Liver (tissue), 9 donors: Measurements from ENCODE around the gene PPP1R16B. TPM values are rescaled to one million over a fixed set of nuclear protein-coding genes. Genes with fewer than 3 reads are reported as not detected.

Experiments
- DNase-seq: peaks from one replicate; pipeline ENCODE4 v3.0.0-alpha.2; 2017; ENCODE audit warnings: low spot score
- H3K27ac ChIP-seq, 2 donors: one replicate each; pipeline ENCODE4 v1.7.0; 2013; ENCODE audit warnings: inconsistent platforms in 2 of 2, low read length in 2 of 2, control low read depth in 1 of 2, low read depth in 1 of 2, mild to moderate bottlenecking in 1 of 2
- H3K27me3 ChIP-seq, 4 donors: one replicate each; pipeline versions ENCODE4 v1.6.1 to v1.7.0; 2013; ENCODE audit warnings: low read length in 3 of 4, inconsistent platforms in 1 of 4, mild to moderate bottlenecking in 1 of 4, moderate library complexity in 1 of 4; ENCODE audit not compliant: control insufficient read depth in 4 of 4, insufficient read depth in 4 of 4
- H3K36me3 ChIP-seq, 4 donors: one replicate each; pipeline versions ENCODE4 v1.6.1 to v1.7.0; 2013; ENCODE audit warnings: low read length in 3 of 4, mild to moderate bottlenecking in 3 of 4, low read depth in 1 of 4, moderate library complexity in 1 of 4; ENCODE audit not compliant: control insufficient read depth in 4 of 4, insufficient read depth in 3 of 4
- H3K4me1 ChIP-seq, 4 donors: one replicate each; pipeline versions ENCODE4 v1.6.1 to v1.7.0; 2013; ENCODE audit warnings: low read length in 3 of 4, mild to moderate bottlenecking in 3 of 4, moderate library complexity in 1 of 4; ENCODE audit not compliant: control insufficient read depth in 4 of 4, insufficient read depth in 4 of 4
- H3K4me3 ChIP-seq, 3 donors: one replicate each; pipeline versions ENCODE4 v1.6.1 to v1.7.0; 2013; ENCODE audit warnings: low read length in 3 of 3, control low read depth in 1 of 3, low read depth in 1 of 3, mild to moderate bottlenecking in 1 of 3
- H3K9ac ChIP-seq, 2 donors: one replicate each; pipeline ENCODE4 v1.7.0; 2013; ENCODE audit warnings: low read length in 2 of 2, mild to moderate bottlenecking in 2 of 2, moderate library complexity in 2 of 2, control low read depth in 1 of 2, low read depth in 1 of 2
- H3K9me3 ChIP-seq, 4 donors: one replicate each; pipeline versions ENCODE4 v1.6.1 to v1.7.0; 2013; ENCODE audit warnings: low read length in 3 of 4; ENCODE audit not compliant: control insufficient read depth in 4 of 4
- ATF3 ChIP-seq: IDR thresholded peaks from 2 replicates; pipeline ENCODE4 v1.6.1; 2016; ENCODE audit warnings: antibody characterized with exemption
- CTCF ChIP-seq: fragments of 150-350 bp; IDR thresholded peaks from 2 replicates; pipeline ENCODE4 v1.5.1; 2017; ENCODE audit warnings: improper control_type of control experiment, low read depth, low read length; ENCODE audit not compliant: missing input control
- FOXA1 ChIP-seq: IDR thresholded peaks from 2 replicates; pipeline ENCODE4 v1.6.1; 2016; ENCODE audit warnings: antibody characterized with exemption
- FOXA2 ChIP-seq: IDR thresholded peaks from 2 replicates; pipeline ENCODE4 v1.6.1; 2016; ENCODE audit warnings: antibody characterized with exemption
- GABPA ChIP-seq, 2 donors: IDR thresholded peaks in 1 of 2; conservative IDR thresholded peaks in 1 of 2; 2 replicates each; pipeline ENCODE4 v1.6.1; 2016; ENCODE audit warnings: antibody characterized with exemption in 2 of 2, mild to moderate bottlenecking in 1 of 2, moderate library complexity in 1 of 2
- HNF4A ChIP-seq, 2 donors: conservative IDR thresholded peaks; 2 replicates each; pipeline ENCODE4 v1.6.1; 2016; ENCODE audit warnings: antibody characterized with exemption in 2 of 2, mild to moderate bottlenecking in 2 of 2
- HNF4G ChIP-seq: IDR thresholded peaks from 2 replicates; pipeline ENCODE4 v1.6.1; 2016; ENCODE audit warnings: antibody characterized with exemption
- JUND ChIP-seq, 2 donors: IDR thresholded peaks; 2 replicates each; pipeline ENCODE4 v1.6.1; 2016; ENCODE audit warnings: antibody characterized with exemption in 2 of 2
- MAX ChIP-seq: IDR thresholded peaks from 2 replicates; pipeline ENCODE4 v1.6.1; 2016; ENCODE audit warnings: antibody characterized with exemption
- NR2F2 ChIP-seq: IDR thresholded peaks from 2 replicates; pipeline ENCODE4 v1.6.1; 2016; ENCODE audit warnings: antibody characterized with exemption
- RAD21 ChIP-seq, 2 donors: IDR thresholded peaks; 2 replicates each; pipeline ENCODE4 v1.6.1; 2016; ENCODE audit warnings: antibody characterized with exemption in 2 of 2, mild to moderate bottlenecking in 2 of 2
- REST ChIP-seq: IDR thresholded peaks from 2 replicates; pipeline ENCODE4 v1.6.1; 2016; ENCODE audit warnings: antibody characterized with exemption, mild to moderate bottlenecking
- RXRA ChIP-seq, 2 donors: IDR thresholded peaks; 2 replicates each; pipeline ENCODE4 v1.6.1; 2017 to 2018; ENCODE audit warnings: antibody characterized with exemption in 2 of 2, mild to moderate bottlenecking in 1 of 2
- TAF1 ChIP-seq: conservative IDR thresholded peaks from 2 replicates; pipeline ENCODE4 v1.6.1; 2016; ENCODE audit warnings: antibody characterized with exemption, mild to moderate bottlenecking
- YY1 ChIP-seq: IDR thresholded peaks from 2 replicates; pipeline ENCODE4 v1.6.1; 2016; ENCODE audit warnings: antibody characterized with exemption, mild to moderate bottlenecking
- ZBTB33 ChIP-seq: IDR thresholded peaks from 2 replicates; pipeline ENCODE4 v1.6.1; 2016; ENCODE audit warnings: antibody characterized with exemption
- WGBS: extraction: QIAGEN DNeasy Blood & Tissue Kit; methylation state at CpG from one replicate; pipeline ENCODE4 v1.1.7; 2013; 5-methylcytosine and 5-hydroxymethylcytosine counted together
- polyA plus RNA-seq, 2 donors: library from polyadenylated mRNA; stranded (reverse) in 1 of 2; unstranded in 1 of 2; fragments of 200-250 nt in 1 of 2; fragments of >200 nt in 1 of 2; fragmentation: Nextera tagmentation in 1 of 2; extraction: Ambion mirVana in 1 of 2; gene quantifications; one replicate each; pipeline versions ENCODE4 v1.2.1 to v1.2.3, GENCODE V29; 2013 to 2015
- total RNA-seq, 2 donors: library from RNA; depleted of rRNA; stranded (reverse); fragments of >200 nt; gene quantifications; one replicate each; pipeline ENCODE4 v1.2.3, GENCODE V29; 2014
- donor health status: healthy.
- donor health status: healthy.
- donor health status: healthy.
- donor health status: healthy.
- donor health status: healthy.

PPP1R16B gene
- total and polyA plus RNA-seq, 4 donors: 0.84 to 5.7 (median 1.2) TPM

GRCh38 chr20:38947931-38948362, 142.4 kb downstream of the PPP1R16B start:
- peak; percentile 53 for DNase-seq
- H3K27ac ChIP-seq: no peak overlapping the region
- H3K9ac ChIP-seq: no peak overlapping the region
- no peaks in the 10 kb centered on the region for H3K9me3 ChIP-seq
- H3K4me3 ChIP-seq: no peak overlapping the region
- no peak for TF ChIP-seq HNF4A (conservative IDR thresholded peaks at IDR 0.05)
- peaks cover 0 to 3% (median under 1%) of the 10 kb centered on the region in 4 donors for H3K36me3 ChIP-seq
- no peaks in the 10 kb centered on the region for H3K27me3 ChIP-seq
- 87% methylated on average over 7 of the region's 7 CpGs for WGBS
- no peaks in the 10 kb centered on the region for H3K4me1 ChIP-seq

GRCh38 chr20:38950254-38950653, 144.8 kb downstream of the PPP1R16B start:
- Histone ChIP-seq H3K27ac (no peak overlapping the region), H3K4me1 (peaks cover 0 to 8% (median 4%) of the 10 kb centered on the region in 4 donors), H3K9ac (no peak overlapping the region), H3K4me3 (no peak overlapping the region), H3K36me3 (peaks cover 0 to 3% (median under 1%) of the 10 kb centered on the region in 4 donors), H3K27me3 (no peaks in the 10 kb centered on the region), H3K9me3 (no peaks in the 10 kb centered on the region)
- TF ChIP-seq HNF4G (no peak), REST (no peak), YY1 (no peak), HNF4A (conservative IDR thresholded peaks at IDR 0.05) (no peak), ATF3 (no peak), FOXA1 (no peak)
- no peak for DNase-seq
- 98% methylated on average over 2 of the region's 2 CpGs for WGBS

- H3K4me1 ChIP-seq: peaks cover 0 to 8% (median 4%) of the 10 kb centered on the region in 4 donors
- H3K36me3 ChIP-seq: peaks cover 0 to 3% (median under 1%) of the 10 kb centered on the region in 4 donors
- 99% methylated on average over 9 of the region's 9 CpGs for WGBS
- TF ChIP-seq RAD21 (IDR thresholded peaks at IDR 0.05): no peak
- TF ChIP-seq TAF1: no peak
- TF ChIP-seq ZBTB33: no peak
- TF ChIP-seq NR2F2: no peak
- TF ChIP-seq FOXA1: no peak
- no peak for TF ChIP-seq GABPA (IDR thresholded peaks at IDR 0.05 in 1 of 2, conservative IDR thresholded peaks at IDR 0.05 in 1 of 2)
- no peak for TF ChIP-seq MAX
- no peak for TF ChIP-seq HNF4G
- no peak for TF ChIP-seq REST
- no peak for TF ChIP-seq FOXA2
- no peak for TF ChIP-seq CTCF
- no peak for TF ChIP-seq YY1
- TF ChIP-seq RXRA (IDR thresholded peaks at IDR 0.05): no peak
- TF ChIP-seq JUND (IDR thresholded peaks at IDR 0.05): no peak
- no peak for TF ChIP-seq ATF3
Measured at GRCh38 chr20:38951611-38952010, 146.1 kb downstream of the PPP1R16B start.

More at GRCh38 chr20:38951611-38952010, 146.1 kb downstream of the PPP1R16B start:
- DNase-seq: no peak
- H3K9me3 ChIP-seq: no peaks in the 10 kb centered on the region
- no peak overlapping the region for H3K27ac ChIP-seq
- H3K9ac ChIP-seq: no peak overlapping the region
- no peak overlapping the region for H3K4me3 ChIP-seq
- H3K27me3 ChIP-seq: no peaks in the 10 kb centered on the region
